ENCODE results near the gene ZBTB20.

ZBTB20 gene

DNA sequence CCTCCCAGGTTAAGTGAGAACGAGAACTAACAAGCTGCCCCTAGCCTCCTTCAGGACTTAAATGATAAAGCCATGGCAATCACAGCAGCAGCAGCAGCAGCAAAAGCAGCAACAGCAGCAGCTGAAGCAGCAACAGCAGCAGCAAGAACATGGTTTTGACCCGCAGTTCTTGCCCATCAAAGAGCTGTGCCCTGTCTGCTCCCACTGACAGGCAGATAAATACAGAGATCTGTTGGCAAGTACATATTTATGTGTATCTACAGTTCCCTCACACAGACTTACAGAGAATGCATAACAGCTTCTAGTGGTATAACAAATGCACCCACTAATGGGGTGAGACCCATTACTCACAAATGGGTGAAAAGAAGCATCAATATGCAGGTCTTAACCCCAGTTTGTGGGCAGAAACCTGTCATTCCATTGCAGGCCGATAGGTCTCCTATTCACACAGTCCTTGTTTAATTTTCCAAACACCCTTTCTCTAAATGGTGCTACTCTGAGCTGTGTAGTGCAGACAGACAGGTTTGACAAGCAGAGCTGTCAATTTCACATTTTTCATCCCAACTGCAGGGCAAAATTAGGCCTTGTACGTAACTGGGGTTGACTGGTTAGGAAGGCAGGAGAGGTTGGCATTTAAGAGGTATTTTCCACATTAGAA, 537.0 kb downstream of the ZBTB20 start:
- no peak for DNase-seq

GRCh38 chr3:114608293-114608692, 538.8 kb downstream of the ZBTB20 start:
- DNase-seq, result no peak

DNA sequence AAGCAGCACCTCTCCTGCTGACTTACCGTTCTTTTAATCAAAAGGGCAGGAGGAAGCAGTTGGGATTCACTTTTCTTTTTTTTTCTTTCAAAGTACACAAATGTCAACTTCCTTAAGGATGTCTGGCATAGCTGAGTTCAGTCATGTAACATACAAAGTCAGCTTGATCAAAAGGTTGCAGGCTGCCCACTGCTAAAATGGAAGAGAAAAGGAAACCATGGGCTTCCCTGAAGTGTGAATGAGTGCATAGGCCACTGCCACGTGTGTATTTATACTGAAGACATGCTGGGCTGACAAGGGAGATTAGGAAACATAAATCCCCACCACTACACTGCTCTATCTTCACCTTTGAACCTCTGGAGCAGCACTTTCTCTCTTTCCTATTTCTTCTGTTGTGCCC, 540.8 kb downstream of the ZBTB20 start:
- no peak for DNase-seq

DNA sequence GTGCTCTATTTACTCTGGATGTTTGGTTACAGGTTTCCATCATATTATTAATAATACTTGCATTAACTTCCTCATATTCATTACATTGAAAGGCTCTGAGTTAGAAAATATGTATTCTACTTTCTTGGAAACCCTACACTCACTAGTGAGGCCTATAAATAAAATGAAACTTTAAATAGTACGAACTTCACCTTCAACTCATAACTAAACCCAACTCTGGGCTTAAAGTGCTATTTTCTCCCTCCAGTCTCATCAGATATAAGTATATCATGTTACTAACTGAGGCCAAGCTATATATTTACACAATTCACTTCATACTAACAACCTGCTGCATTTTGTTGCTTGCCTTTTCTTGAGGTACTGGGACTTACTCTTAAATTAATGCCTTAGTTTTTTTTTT, 546.5 kb downstream of the ZBTB20 start:
- no peak for DNase-seq

DNA sequence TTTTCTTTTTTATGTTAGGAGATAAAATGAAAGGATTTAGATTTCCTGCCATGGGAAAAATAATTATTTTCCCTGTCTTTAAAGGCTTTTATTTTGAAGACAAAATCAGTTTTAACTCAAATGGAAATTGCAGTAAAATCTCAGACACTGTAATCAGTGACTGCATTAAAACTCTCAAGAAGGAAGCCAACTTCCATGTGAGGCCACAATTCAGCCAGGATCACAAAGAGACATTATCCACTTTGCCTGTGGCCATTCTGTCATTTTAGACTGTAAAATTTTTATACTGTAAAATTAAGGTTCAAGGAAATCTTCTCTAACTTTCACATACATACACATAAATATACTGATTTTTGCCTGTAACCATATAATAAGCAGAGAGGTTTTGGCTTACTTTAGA, 549.2 kb downstream of the ZBTB20 start:
- DNase-seq, result no peak

DNA sequence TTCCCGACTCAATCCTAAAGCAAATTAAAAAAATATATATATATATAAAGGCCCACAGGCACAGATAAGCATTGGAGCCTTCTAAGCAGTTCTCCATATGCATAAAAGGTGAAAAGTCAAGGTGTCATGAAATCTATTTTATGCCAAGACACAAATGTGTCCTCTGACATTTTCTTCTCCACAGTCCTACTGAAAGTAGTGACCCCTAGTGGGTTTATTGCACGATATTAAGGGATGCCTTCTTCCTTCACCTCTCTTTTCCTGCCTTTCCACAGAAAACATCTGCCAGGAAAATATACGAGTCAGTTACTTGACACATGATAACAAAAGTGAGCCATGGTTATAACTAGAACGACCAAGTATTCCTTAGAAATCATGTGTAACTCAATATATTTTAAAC, 550.1 kb downstream of the ZBTB20 start:
- DNase-seq, result no peak

DNA sequence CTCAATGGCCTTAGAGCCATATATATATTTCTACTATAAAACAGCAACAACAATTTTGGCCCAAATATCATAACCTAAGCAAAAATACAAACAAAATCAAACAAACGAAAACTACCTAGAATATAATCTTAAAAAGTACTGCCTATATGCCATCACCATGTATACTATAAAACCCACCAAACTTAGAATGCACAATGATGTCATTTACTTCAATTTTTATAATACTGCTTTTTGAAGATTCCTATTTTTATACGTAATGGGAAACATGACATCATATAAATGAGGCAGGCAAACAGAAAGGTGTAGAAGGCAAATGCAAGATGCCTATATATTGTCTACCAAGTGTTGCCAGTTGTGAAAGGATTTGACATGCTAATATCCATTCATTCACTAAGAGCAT, 550.9 kb downstream of the ZBTB20 start:
- no peak for DNase-seq

DNA sequence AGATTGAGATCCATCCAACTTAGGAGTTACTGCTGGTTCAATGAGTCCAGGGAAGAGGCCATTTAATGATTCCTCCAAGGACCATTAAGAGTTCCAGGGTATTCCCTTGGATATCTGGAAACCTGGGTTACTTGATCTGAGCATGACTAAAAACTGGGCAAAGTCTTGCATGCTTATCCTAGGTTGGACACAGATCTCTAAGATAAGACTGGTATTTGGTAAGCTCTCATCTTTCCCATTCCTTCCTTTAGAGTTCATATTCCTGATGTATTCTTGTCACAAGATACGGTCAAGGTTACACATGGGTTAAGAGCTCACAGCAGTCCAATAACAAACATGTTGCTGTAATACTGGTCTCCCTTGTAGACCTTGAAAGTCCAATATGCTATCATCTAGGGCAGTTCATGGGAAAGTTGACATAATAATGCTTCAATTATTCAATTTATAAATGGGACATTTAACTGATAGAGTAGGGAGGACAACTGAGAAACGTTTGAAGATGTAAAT, 551.5 kb downstream of the ZBTB20 start:
- no peak for DNase-seq

DNA sequence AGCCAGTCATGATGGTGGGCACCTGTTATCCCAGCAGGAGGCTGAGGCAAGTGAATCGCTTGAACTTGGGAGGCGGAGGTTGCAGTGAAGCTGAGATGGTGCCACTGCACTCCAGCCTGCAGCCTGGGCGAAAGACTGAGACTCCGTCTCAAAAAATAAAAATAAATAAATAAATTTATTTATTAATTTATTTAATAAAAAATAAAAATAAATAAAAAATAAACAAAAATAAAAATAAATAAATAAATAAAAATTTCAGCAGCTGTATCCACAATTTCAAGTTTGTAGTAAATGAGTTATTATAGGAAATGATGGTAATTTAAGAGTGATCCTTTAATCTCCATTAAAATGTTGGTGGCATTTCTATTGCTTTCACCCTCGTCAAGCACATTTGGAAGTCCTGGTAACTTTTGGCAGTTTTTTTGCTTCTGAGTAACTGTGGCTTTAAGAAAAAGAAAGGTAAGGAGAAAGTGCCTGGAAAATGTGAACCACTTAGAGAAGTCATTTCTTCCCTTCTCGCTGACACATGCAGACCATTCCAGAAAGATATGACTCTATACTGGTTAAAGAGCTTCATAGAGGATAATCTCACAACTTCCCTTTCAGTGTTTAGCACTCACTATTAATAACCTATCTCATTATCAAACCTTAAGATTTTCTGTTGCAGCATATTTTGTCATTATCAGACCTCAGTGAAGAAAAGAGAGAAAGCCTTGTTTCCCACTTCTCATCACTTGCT, 556.6 kb downstream of the ZBTB20 start:
- DNase-seq, result no peak

DNA sequence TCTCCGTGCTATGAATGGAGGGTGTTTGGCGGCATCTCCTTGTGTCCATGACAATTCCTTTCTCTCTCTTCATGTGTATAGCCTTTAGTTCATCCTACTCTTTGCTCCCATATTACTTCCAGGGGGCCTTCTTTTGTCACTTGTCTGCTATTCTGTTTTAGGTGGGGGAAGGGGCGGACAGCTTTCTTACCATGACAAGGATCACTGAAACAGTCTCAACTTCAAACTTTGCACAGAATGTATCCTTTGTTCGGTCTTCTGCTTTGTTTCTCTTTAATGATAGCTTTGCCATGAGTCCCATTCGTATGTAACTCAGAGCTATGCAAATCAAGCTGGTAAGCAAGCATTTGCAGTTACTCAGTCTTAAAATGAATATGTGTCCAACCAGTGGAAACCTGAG, 559.1 kb downstream of the ZBTB20 start:
- DNase-seq, result no peak

DNA sequence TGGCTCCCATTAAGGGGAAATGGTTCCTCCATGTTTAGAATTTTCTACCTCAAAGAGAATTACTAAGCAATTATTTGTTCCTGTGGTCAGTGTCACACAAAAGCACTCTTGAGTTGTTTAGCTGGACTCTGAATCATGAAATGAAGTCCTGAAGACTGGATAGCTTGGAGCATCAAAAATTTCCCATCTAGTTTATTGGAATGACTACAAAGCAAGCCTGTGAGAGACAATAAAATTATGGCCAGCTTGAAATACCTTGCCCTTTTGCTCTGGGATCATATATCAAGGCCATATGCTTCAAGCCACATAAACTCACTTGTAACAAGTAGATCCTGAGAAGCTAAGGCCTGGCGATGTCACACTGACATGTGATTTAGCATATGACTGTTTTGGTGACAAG, 561.0 kb downstream of the ZBTB20 start:
- no peak for DNase-seq

DNA sequence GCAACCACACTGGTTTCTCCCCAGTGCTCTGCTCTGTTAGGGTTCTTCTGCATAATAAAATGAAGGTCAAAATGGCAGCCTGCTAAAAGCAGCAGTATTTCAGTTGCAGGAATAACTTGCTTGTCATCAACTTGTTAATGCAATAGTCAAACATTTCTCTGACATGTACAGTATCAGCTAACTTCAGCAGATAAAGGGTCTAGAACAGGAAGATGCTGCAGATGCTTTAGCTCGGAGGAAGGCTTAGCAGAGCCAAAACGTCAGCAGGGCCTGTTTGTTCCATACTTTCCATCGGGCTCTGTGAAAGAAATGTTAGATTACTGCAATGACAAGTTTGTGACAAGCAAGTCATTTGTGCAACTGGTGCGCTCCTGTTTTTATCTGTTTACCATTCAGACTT, 561.4 kb downstream of the ZBTB20 start:
- no peak for DNase-seq

GRCh38 chr3:114584734-114585371, 562.2 kb downstream of the ZBTB20 start:
- DNase-seq, result no peak

DNA sequence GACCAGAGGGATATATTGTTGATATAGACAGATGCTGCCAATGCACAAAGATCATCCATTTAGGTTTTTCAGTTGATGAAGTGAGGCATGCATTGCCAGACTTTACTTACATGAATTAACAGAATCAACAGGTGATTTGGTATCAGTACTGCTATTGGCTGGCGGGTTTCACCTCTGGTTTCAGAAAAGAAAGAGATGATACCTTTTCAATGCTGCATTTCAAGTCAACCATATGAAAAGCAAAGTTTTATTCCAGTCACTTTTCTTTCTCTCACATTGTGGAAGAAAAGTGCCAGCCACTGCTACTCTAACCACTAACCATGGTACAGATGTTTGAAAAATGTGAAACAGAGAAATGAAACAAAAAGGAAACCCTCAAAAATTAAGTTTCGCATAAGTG, 564.2 kb downstream of the ZBTB20 start:
- DNase-seq, result no peak

DNA sequence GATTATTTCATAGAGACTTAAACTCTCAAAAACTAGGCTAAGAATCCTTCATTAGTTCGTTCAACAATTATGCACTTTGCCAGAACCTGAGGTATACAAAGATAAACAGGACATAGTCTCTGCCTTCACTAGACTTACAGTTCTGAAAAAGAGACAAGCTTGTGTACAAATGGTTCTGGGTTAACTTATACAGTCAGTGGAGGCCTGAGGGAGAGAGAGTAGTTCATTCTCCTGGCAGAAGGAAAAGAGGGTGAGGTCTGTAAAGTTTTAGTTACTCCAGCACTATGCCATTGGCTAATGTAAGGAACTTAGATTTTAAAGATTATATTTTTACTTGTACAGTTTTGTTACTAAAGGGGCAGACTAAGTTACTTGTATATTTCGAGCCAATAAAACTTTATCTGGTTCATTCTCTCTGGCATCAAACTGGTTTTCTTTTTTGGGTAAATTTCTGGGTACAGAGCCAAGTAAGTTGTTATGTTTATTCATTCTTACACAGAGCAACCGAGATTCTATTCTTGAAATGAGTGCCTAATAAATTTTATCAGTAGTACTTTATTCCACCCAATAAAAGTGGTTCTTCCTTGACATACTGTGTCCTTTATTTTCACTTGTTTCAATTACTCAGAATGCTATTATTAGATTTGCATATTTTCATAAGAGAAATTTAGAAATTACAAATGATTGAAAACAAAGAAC, 574.6 kb downstream of the ZBTB20 start:
- DNase-seq, result no peak

- DNase-seq, result no peak
Measured at GRCh38 chr3:114571363-114571762, 575.7 kb downstream of the ZBTB20 start.

GRCh38 chr3:114569186-114569585, 577.9 kb downstream of the ZBTB20 start:
- DNase-seq, result no peak

DNA sequence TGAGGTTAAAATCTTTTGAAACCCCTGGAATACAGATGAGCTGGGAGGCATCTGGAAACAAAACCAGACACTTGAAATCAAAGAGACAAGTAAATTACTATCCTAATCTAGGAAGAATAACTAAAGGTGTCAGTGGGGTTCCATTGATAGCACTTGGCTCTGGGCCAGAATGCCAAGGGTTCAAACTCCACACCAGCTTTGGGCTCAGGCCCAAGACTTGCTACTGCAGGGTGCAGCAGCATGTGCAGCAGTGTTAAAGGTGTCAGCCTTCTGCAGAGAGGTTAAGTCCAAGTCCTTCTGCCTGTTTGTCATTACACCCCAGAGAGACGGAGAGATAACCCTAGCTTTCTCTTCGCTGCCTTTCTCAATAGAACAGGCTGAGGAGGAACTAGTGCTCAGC, 579.3 kb downstream of the ZBTB20 start:
- DNase-seq, result no peak

DNA sequence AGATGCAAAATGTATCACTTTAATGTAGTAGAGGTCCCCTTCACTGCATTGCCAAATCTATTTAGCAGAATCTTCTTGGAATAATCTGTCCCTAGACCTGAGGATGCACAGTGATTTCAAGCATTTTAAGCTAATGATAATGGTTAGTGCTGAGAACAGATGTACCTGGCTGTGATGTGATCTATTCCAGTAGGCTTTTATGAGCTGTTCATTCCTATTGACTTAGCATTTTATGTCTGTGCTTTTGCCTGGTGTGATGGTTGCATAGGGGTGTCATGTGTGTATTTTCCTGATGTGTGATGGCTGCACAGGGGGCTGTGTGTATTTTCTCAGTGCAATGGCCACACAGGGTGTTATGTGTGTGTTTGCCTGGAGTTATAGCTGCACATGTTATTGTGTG, 580.3 kb downstream of the ZBTB20 start:
- no peak for DNase-seq

DNA sequence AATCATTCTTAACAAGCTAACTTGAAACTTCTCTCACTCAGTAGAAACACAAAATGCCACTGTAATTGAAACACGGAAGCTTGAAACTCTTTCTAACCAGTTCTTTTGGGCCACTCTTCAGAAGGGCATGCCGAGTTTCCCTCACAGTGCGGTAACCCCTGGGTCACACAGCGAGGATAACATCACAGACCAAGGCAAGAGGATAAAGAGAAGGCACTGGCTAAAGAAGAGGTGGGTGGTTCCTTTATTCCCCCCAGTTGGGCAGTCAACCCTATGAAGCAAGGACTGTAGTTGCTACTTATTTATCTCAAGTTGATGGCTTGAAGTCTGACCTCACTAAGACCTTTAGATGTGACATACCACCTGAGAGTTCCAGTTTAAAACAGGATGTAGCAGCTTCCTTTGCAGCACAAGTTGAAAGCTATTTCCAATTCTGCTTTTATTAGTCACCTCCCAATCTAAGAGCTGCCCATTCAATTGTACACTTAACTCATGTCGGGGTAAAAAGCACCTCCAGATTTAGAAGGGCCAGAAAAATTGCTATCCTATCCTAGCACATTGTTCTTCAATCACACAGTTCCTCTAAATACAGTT, 580.8 kb downstream of the ZBTB20 start:
- DNase-seq, result no peak

DNA sequence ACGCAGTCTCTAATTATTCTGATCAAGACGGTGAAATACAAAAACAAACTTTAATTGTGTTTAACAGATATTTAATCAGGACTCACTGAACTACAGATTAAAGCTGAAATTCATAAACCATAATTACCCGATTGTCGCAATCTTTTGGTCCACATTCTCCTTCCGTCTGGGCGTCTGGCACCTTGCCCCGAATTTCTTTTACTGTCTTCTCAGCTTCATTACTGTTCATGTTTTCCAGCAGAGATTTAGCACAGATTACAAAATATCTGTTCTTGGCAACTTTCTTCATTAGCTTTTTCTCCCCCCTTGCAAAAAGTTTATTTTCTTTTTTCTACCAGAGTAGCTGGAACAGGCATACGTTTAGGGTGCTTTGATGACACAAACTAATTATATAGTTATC, 581.9 kb downstream of the ZBTB20 start:
- no peak for DNase-seq

DNA sequence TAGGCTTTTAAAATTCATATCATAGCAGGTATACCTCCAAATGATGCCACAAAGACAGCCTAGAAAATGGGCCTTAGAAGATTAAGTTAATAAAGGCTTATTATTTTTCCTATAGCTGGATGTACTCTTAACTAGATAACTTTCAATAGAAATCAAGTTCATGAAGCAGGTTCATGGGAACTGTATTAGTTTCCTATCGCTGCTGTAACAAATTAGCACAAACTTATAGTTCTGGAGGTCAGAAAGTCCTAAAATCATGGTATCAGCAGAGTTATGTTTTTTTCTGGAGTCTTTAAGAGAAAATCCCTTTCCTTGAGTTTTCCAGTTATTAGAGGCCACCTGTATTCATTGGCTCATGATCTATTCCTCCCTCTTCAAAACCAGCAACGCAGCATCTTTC, 583.4 kb downstream of the ZBTB20 start:
- DNase-seq, result no peak

- DNase-seq, result no peak
Measured at GRCh38 chr3:114562557-114562956, 584.5 kb downstream of the ZBTB20 start.

All from right hindlimb (tissue), 1 donor.